Measurements from ENCODE around the gene SLC35E3. TPM values are rescaled to one million over a fixed set of nuclear protein-coding genes. Genes with fewer than 3 reads are reported as not detected.

SLC35E3 gene
- total and polyA plus RNA-seq, 2 of the 13 experiments (the other 11 are each of a cell fraction or from before 2014, with no cell fraction given) = 13.0 to 22.1 TPM

GRCh38 chr12:68804657-68805591 is 58.9 kb downstream of the SLC35E3 start (continued):
- TF ChIP-seq SKIL (CRISPR knock-in tag; IDR thresholded peaks at IDR 0.05; ENCODE audit: borderline replicate concordance) = peak; percentile 95
- peak; percentile 20; the same call in 1 of the 2 replicates for TF ChIP-seq ZNF121 (CRISPR knock-in tag; IDR thresholded peaks at IDR 0.05)
- peak; percentile 58; the same call in 1 of the 2 replicates for TF ChIP-seq ZNF670 (CRISPR knock-in tag; IDR thresholded peaks at IDR 0.05; ENCODE audit: borderline replicate concordance)
- TF ChIP-seq ZFX (CRISPR knock-in tag; IDR thresholded peaks at IDR 0.05; ENCODE audit: low read depth) = peak; percentile 84
- TF ChIP-seq MXD4 (CRISPR knock-in tag; IDR thresholded peaks at IDR 0.05) = peak; percentile 52; the same call in 1 of the 2 replicates
- peak; percentile 96 for TF ChIP-seq UBTF (CRISPR knock-in tag; IDR thresholded peaks at IDR 0.05)
- no peak for TF ChIP-seq ZNF460 (CRISPR knock-in tag; IDR thresholded peaks at IDR 0.05; ENCODE audit: borderline replicate concordance)
- peak; percentile 69 for TF ChIP-seq PATZ1 (CRISPR knock-in tag; IDR thresholded peaks at IDR 0.05)
- TF ChIP-seq ZSCAN22 (CRISPR knock-in tag; IDR thresholded peaks at IDR 0.05) = no peak
- TF ChIP-seq ZNF749 (CRISPR knock-in tag; IDR thresholded peaks at IDR 0.05; ENCODE audit: borderline replicate concordance) = no peak
- TF ChIP-seq DNMT3B (CRISPR knock-in tag; conservative IDR thresholded peaks at IDR 0.05) = peak; percentile 84; the same call in 1 of the 2 replicates
- no peak for TF ChIP-seq TAF15 (IDR thresholded peaks at IDR 0.05; ENCODE audit: low read depth, low read length, poor library complexity, severe bottlenecking)
- TF ChIP-seq MAFF (IDR thresholded peaks at IDR 0.05; ENCODE audit: low read depth, low read length) = no peak
- no peak for TF ChIP-seq MATR3 (CRISPR knock-in tag; IDR thresholded peaks at IDR 0.05)
- TF ChIP-seq ZNF75D (CRISPR knock-in tag; IDR thresholded peaks at IDR 0.05; ENCODE audit: borderline replicate concordance) = no peak
- no peak for TF ChIP-seq NONO (IDR thresholded peaks at IDR 0.05)
- TF ChIP-seq NONO (CRISPR knock-in tag; conservative IDR thresholded peaks at IDR 0.05) = peak; percentile 43; the same call in 1 of the 2 replicates
- peak; percentile 65 for TF ChIP-seq TFE3 (CRISPR knock-in tag; IDR thresholded peaks at IDR 0.05)
- TF ChIP-seq ZNF3 (CRISPR knock-in tag; IDR thresholded peaks at IDR 0.05) = peak; percentile 60; the same call in 1 of the 2 replicates
- no peak for TF ChIP-seq ZNF44 (CRISPR knock-in tag; IDR thresholded peaks at IDR 0.05)

Data from HepG2 (cell line).